Ascending aorta (tissue), 2 donors: ENCODE data around the gene GABPB2. TPM values are rescaled to one million over a fixed set of nuclear protein-coding genes. Genes with fewer than 3 reads are reported as not detected.

Experiments
- DNase-seq, 2 donors: peaks; one replicate each; pipeline ENCODE4 v3.0.0-alpha.2; 2019; ENCODE audit warnings: low spot score in 2 of 2
- H3K27ac ChIP-seq, 2 donors: fragments of 200-600 bp; sonication (generic); one replicate each; pipeline ENCODE4 v1.5.1; 2016 to 2017; ENCODE audit warnings: mild to moderate bottlenecking in 1 of 2
- H3K27me3 ChIP-seq: fragments of 200-600 bp; sonication (generic); one replicate; pipeline ENCODE4 v1.5.1; 2017
- H3K36me3 ChIP-seq, 2 donors: fragments of 200-600 bp; sonication (generic); one replicate each; pipeline ENCODE4 v1.5.1; 2016
- H3K4me1 ChIP-seq, 2 donors: fragments of 200-600 bp; sonication (generic); one replicate each; pipeline ENCODE4 v1.5.1; 2016 to 2017; ENCODE audit warnings: mild to moderate bottlenecking in 1 of 2
- H3K4me3 ChIP-seq, 2 donors: fragments of 200-600 bp; sonication (generic); one replicate each; pipeline ENCODE4 v1.5.1; 2016 to 2017; ENCODE audit warnings: mild to moderate bottlenecking in 1 of 2
- H3K9me3 ChIP-seq, 2 donors: fragments of 200-600 bp; sonication (generic); one replicate each; pipeline ENCODE4 v1.5.1; 2016
- intact Hi-C: fragments of 100-400 bp; cut with DNase I; formaldehyde crosslinking; loops from one replicate; pipeline ENCODE4 v1.15.1; 2023
- total RNA-seq: library from RNA; depleted of rRNA; stranded (reverse); fragments of >200 nt; gene quantifications from one replicate; pipeline ENCODE4 v1.1.0, GENCODE V29; 2016
- TF ChIP-seq, protein P1 (sequence below), 3 experiments: fragments of 200-600 bp in 2 of 3; fragments of 450-650 bp in 1 of 3; sonication (generic) in 2 of 3; IDR thresholded peaks; one replicate each; pipeline ENCODE4 v1.5.1; 2016 to 2019; ENCODE audit warnings: antibody characterized with exemption in 3 of 3, mild to moderate bottlenecking in 1 of 3, moderate library complexity in 1 of 3

Gene GABPB2
- total RNA-seq, 1 donor from 2014 or later, result 3.7 TPM

DNA sequence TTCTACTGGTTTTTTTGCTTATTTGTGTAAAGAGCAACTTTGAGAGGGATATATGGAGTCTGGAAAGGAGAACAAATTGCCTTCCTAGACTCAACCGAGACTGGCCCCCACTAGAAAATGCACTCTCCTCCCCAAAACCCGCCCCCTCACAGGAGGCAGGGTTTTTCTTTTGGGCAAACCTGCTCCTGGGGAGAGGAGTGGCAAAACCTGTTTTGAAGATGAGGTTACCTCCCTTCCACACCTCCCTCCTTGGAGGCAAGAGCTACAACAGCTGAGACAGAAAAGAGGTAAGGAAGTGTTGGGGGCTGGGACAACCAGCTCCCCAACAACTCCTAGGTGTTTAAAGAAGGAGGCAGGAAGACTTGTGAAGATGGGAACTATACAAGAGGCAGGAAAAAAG, 34.2 kb upstream of the GABPB2 start, which contains the start of gene BNIPL:
TSS of gene BNIPL (plus strand) at position 231 of the 400 bp plus-strand sequence. CDS start at position 371, 140 bp downstream.
- TF ChIP-seq, protein P1, sequence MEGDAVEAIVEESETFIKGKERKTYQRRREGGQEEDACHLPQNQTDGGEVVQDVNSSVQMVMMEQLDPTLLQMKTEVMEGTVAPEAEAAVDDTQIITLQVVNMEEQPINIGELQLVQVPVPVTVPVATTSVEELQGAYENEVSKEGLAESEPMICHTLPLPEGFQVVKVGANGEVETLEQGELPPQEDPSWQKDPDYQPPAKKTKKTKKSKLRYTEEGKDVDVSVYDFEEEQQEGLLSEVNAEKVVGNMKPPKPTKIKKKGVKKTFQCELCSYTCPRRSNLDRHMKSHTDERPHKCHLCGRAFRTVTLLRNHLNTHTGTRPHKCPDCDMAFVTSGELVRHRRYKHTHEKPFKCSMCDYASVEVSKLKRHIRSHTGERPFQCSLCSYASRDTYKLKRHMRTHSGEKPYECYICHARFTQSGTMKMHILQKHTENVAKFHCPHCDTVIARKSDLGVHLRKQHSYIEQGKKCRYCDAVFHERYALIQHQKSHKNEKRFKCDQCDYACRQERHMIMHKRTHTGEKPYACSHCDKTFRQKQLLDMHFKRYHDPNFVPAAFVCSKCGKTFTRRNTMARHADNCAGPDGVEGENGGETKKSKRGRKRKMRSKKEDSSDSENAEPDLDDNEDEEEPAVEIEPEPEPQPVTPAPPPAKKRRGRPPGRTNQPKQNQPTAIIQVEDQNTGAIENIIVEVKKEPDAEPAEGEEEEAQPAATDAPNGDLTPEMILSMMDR (IDR thresholded peaks at IDR 0.05), result no peak
- no peaks in the 10 kb centered on the region for H3K4me1 ChIP-seq
- intact Hi-C loops, result no loop called here
- no peaks in the 10 kb centered on the region for H3K9me3 ChIP-seq
- no peak within 1 kb of the TSS for H3K27ac ChIP-seq
- peaks cover 13 to 38% of the 10 kb centered on the region in 2 donors for H3K36me3 ChIP-seq
- no peak for DNase-seq
- no peaks in the 10 kb centered on the region for H3K27me3 ChIP-seq
- H3K4me3 ChIP-seq, result no peak within 1 kb of the TSS

DNA sequence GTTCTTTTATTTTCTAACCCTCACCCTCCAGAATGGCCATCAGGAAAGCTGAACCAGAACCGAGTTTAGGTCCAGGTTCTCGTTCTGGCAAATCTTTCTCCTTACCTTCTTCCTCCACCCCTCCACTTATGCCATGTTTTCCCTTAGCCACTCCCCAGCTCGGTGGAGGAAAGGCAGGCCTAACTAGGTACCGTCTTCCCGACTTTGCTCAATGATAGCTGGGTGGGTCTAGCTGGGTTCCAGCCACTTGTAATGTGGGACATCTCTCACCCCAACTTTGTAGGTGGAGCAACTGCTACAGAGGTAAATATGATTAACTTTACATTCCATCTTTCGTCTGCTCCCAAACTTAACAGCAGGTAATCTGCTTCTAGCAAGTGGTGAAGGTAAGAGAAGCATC, 33.5 kb upstream of the GABPB2 start:
- H3K4me3 ChIP-seq, result no peak overlapping the region
- DNase-seq, result no peak
- no peak overlapping the region for H3K27ac ChIP-seq
- intact Hi-C loops, result no loop called here
- TF ChIP-seq, protein P1 (IDR thresholded peaks at IDR 0.05), result no peak
- no peaks in the 10 kb centered on the region for H3K4me1 ChIP-seq
- no peaks in the 10 kb centered on the region for H3K9me3 ChIP-seq
- H3K36me3 ChIP-seq, result peaks cover 7 to 32% of the 10 kb centered on the region in 2 donors
- H3K27me3 ChIP-seq, result no peaks in the 10 kb centered on the region

DNA sequence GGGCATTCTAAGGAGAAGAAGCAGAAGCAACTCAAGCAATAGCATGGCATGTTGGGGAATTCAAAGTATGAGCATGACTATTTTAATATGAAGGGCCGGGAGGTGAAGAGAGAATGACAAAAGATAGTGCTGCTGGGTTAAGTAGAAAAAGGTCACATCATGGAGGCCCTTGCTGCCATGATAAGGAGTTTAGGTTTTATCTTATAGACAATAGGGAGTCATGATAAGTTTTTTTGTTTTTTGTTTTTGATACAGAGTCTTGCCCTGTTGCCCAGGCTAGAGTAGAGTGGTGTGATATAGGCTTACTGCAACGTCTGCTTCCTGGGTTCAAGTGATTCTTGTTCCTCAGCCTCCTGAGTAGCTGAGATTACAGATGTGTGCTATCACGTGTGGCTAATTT, 31.0 kb upstream of the GABPB2 start:
- no peak overlapping the region for H3K4me3 ChIP-seq
- no peak overlapping the region for H3K27ac ChIP-seq
- intact Hi-C loops, result no loop called here
- H3K27me3 ChIP-seq, result no peaks in the 10 kb centered on the region
- TF ChIP-seq, protein P1 (IDR thresholded peaks at IDR 0.05), result no peak
- peaks cover 0 to 11% of the 10 kb centered on the region in 2 donors for H3K36me3 ChIP-seq
- H3K4me1 ChIP-seq, result no peaks in the 10 kb centered on the region
- no peaks in the 10 kb centered on the region for H3K9me3 ChIP-seq
- no peak for DNase-seq

DNA sequence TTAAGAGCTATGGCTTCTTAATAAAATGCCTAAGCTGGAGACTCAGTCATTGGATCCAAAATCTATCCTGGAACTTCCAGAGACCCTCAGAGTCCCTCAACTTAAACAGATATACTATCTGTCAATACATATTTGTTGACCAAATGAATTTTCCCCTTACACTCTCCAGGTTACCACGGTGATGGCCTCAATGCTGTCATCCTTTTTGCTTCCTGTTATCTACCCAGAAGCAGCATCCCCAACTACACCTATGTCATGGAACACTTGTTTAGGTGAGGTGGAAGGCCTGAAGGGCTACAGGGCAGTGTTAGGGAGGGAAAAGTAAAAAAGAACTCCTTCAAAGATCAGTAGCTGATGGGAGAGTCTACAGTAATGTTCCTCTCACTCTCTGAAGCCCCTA, 27.4 kb upstream of the GABPB2 start:
- intact Hi-C loops, result no loop called here
- TF ChIP-seq, protein P1 (IDR thresholded peaks at IDR 0.05), result no peak

DNA sequence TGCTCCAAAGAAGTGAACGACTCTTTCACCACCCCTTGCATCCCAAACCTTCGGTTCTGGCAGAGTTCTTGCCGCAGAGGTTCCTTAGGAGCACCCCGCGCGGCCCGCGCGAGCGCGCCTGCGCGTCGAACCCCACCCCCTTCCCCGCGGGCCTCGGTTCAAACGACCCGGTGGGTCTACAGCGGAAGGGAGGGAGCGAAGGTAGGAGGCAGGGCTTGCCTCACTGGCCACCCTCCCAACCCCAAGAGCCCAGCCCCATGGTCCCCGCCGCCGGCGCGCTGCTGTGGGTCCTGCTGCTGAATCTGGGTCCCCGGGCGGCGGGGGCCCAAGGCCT, 23.0 kb upstream of the GABPB2 start, which contains the start of gene C1orf56:
TSS of gene C1orf56 (plus strand) at position 161 of the 334 bp plus-strand sequence. CDS start at position 258, 97 bp downstream.
- H3K27ac ChIP-seq, result peak within 1 kb of the TSS; percentile 76 to 88
- H3K4me1 ChIP-seq, result no peaks in the 10 kb centered on the region
- peak within 1 kb of the TSS; percentile 77 to 79 for H3K4me3 ChIP-seq
- TF ChIP-seq, protein P1 (IDR thresholded peaks at IDR 0.05), result no peak
- no peaks in the 10 kb centered on the region for H3K27me3 ChIP-seq
- intact Hi-C loops, result no loop called here
- peak in 1 of 2 donors; percentile 81 for DNase-seq
- H3K9me3 ChIP-seq, result no peaks in the 10 kb centered on the region
- H3K36me3 ChIP-seq, result peaks cover 9 to 11% of the 10 kb centered on the region in 2 donors

More for the DNA sequence above, 27.4 kb upstream of the GABPB2 start:
- H3K27me3 ChIP-seq, result no peaks in the 10 kb centered on the region
- no peak overlapping the region for H3K4me3 ChIP-seq
- no peak overlapping the region for H3K27ac ChIP-seq
- no peaks in the 10 kb centered on the region for H3K4me1 ChIP-seq
- no peak for DNase-seq
- H3K9me3 ChIP-seq, result no peaks in the 10 kb centered on the region
- no peaks in the 10 kb centered on the region for H3K36me3 ChIP-seq
